GM12874 (cell line): ENCODE data around the gene ZNF343.

Experiments used
- TF ChIP-seq, protein P1 (sequence below): IDR thresholded peaks from 2 replicates; pipeline ENCODE4 v1.5.1; 2011; ENCODE audit warnings: low read depth, mild to moderate bottlenecking, control low read depth, low read length, moderate library complexity; ENCODE audit not compliant: insufficient read depth

The ZNF343 gene

DNA sequence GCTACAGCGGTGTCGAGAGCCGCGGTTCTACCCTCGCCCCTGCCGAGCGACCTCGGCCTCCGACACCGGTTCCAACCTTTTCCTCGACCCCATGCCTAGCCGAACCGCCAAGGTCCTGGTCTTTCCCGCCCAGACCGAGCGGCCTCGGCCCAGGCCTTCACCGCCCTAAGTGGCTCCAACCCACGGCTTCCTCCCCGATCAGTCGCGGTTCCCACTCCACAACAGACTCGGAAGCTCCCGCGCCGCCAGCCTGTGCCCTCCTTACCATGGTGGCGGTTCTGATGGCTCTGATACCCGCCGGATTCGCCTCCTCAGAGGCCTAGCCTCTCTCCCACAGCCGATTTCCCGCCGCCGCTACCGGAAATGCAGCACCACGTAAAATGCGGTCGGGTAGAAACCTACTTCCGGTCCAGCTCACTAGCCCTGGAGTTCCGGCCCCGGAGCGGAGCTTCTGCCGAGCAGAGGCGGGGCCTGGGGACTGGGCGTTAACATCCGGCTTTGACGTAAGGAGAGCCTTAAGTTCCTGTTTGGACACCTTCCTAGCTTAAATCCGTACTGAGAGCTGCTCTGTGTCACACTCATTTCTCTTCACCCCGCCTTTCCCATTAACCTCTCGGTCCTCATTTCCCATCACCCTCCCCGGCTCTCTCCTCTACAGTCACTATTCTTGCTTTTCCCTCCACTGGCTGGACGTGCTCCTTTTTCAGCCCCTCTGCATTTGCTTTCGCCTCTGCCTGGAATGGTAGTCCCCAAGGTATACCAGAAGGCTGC, 38.1 kb downstream of the ZNF343 start, which contains the start of gene SNRPB:
Gene SNRPB, minus strand, starts transcription at position 367 of the 771 bp plus-strand sequence. Its CDS starts 99 bp downstream, at position 268.
- TF ChIP-seq, protein P1, sequence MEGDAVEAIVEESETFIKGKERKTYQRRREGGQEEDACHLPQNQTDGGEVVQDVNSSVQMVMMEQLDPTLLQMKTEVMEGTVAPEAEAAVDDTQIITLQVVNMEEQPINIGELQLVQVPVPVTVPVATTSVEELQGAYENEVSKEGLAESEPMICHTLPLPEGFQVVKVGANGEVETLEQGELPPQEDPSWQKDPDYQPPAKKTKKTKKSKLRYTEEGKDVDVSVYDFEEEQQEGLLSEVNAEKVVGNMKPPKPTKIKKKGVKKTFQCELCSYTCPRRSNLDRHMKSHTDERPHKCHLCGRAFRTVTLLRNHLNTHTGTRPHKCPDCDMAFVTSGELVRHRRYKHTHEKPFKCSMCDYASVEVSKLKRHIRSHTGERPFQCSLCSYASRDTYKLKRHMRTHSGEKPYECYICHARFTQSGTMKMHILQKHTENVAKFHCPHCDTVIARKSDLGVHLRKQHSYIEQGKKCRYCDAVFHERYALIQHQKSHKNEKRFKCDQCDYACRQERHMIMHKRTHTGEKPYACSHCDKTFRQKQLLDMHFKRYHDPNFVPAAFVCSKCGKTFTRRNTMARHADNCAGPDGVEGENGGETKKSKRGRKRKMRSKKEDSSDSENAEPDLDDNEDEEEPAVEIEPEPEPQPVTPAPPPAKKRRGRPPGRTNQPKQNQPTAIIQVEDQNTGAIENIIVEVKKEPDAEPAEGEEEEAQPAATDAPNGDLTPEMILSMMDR: no peak

DNA sequence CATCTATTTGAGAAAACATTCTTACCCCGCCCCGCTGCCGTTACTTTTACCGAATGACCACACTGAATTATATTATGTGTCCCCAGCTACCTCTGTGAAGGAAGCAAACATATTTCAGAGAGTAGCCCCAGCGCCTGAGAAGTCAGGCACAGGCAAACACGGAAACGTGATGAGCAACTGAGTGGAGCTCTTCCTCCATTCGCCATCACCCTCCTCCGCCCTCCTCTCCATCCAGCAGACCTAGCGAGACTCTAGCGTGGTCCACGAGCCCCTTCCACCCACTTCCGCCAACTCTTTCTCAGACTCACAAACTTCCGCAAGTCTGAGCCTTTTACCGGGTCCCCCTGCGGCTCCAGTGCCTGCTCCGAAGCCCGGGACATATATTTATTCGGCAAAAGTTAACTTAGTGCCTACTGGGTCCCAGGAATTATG, 38.7 kb downstream of the ZNF343 start:
- TF ChIP-seq, protein P1: no peak

DNA sequence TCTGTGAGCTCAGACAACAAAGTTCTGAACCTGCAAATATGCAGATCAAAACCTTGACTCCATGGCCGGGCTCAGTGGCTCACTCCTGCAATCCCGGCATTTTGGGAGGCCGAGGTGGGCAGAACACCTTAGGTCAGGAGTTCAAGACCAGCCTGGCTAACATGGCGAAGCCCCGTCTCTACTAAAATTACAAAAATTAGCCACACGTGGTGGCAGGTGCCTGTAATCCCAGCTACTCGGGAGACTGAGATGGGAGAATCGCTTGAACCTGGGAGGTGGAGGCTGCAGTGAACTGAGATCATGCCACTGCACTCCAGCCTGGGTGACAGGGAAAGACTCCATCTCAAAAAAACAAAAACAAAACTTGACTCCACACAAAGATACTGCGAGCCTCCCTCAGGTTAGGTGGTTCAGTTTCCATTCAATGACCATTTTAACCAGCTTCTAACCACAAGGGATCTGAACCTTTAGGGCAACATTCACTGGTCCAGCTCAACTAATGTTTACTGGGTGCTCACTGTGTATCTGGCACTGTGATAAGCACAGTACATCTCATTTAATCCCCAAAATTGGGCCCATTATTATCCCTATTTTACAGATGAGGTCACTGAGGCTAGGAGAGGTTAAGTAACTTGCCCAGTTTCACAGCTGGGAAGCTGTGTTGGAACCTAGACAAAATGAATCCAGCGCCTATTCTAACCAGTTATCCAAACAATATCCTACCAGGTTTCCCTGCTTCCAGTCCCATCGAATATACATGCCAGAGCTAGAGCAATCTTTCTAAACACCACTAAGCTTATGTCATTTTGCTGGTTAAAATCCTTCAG, 39.9 kb downstream of the ZNF343 start:
- TF ChIP-seq, protein P1: no peak

DNA sequence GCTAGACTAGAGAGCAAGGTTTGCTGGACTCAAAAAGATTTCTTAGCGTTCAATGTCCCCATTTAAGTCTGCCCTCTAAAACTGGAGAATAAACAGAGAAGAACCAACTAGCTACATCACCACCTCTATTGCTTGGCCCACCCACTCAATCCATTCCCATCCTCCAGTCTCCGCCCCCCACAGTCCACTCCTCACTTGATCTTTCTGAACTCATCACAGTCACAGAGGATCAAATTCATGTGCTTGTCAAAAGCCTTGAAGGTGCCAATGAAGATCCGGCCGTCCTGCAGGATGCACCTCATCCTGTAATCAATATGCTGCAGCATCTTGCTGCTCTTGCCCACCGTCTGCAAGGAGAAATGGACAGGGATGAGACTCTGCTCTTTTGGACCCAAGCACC, 41.3 kb downstream of the ZNF343 start:
- TF ChIP-seq, protein P1: no peak

DNA sequence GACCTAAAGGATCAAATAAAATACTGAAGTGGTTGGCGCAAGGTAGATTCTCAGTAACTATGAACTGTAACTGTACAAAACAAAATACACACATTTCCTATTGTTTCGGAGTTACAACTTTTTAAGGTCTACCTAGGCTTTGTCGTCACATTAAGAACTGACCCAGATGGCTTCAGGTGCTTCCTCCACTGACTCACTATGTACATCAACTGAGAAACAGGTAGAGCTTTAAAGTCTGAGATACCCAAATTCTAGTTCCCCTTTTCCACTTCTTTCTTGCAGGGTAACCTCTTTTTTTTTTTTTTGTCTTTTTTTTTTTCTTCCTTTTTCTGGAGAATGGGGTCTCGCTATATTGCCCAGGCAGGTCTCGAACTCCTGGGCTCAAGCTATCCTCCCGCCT, 43.6 kb downstream of the ZNF343 start:
- TF ChIP-seq, protein P1: no peak

DNA sequence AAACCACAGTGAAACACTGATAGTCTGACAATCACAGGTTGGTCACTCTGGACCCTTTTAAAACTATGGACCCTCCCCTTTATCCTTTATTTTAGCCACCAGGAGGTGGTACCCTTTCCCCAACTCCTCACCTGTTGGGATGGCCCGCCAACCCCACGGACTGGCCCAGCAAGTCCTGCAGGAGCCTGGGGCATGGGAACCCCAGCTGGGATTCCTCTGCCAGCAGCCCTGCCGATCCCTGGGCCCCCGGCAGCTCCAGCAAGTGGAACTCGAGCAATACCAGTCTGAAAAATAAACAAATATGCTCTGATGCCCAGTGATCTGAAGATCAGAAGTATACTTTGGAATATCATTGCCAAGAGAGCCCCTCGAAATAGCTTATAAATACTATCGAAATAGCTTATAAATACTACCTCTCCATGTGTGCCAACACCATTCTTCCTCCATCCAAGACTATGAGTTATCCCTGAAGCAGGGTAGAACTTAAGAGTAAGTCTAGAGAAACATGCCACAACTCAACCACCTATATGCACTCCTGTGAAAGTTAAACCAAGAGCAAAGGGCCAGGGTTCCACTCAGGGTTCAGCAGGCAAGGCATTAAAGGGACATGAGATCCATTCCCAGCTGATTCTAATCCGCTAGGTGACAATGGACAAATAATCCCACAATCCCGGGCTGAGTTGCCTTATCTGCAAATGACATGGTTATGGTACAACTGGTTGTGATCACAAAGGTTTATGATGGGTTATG, 44.9 kb downstream of the ZNF343 start:
- TF ChIP-seq, protein P1: no peak

DNA sequence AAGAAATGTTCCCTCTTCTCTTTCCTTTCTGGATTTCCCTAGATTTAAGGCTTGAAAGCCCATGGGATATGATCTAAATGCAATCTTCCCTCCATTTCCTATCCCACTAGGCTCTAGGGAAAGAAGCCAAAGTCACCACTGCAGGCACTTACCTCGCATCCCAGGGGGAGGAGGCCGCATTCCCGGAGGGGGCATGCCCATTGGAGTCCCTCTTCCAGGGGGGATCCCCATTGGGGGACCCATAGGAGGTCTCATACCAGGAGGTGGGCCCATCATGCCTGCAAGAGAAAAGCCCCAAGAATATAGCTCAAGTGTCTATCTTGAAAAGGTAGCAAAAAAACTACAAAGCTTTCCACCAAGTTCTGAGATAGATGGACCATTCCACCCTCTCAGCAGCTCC, 46.2 kb downstream of the ZNF343 start:
- TF ChIP-seq, protein P1: no peak
